ENCODE measurements around the gene LCE3E.

- TF ChIP-seq CTCF (IDR thresholded peaks at IDR 0.05; ENCODE audit: low read depth, low read length, poor library complexity, severe bottlenecking) (no peak), EZH2phosphoT487 (IDR thresholded peaks at IDR 0.05; ENCODE audit: borderline replicate concordance, low read length) (no peak)
Observed at GRCh38 chr1:152580433-152580832, 13.9 kb upstream of the LCE3E start, which contains the start of gene LCE3D.
